ENCODE data around the gene FAM50A. TPM values are rescaled to one million over a fixed set of nuclear protein-coding genes. Genes with fewer than 3 reads are reported as not detected.

FAM50A gene
- total RNA-seq, 4 donors from 2014 or later = 15.9 to 27.3 (median 19.6) TPM

DNA sequence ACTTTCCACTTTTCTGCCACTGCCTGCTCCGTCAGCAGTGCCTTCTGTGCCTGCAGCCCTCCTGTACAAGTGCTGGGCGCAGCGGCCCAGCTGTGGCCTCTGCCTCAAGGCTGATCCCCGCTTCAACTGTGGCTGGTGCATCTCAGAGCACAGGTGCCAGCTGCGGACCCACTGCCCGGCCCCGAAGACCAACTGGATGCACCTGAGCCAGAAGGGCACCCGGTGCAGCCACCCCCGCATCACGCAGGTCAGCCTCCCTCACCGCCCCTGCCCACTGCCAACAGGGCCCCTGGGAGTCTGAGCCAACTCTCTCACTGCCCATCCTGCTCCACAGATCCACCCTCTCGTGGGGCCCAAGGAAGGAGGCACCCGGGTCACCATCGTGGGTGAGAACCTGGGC, 21.7 kb downstream of the FAM50A start:
- TF ChIP-seq POLR2A (IDR thresholded peaks at IDR 0.05) = no peak
- TF ChIP-seq, protein P1, sequence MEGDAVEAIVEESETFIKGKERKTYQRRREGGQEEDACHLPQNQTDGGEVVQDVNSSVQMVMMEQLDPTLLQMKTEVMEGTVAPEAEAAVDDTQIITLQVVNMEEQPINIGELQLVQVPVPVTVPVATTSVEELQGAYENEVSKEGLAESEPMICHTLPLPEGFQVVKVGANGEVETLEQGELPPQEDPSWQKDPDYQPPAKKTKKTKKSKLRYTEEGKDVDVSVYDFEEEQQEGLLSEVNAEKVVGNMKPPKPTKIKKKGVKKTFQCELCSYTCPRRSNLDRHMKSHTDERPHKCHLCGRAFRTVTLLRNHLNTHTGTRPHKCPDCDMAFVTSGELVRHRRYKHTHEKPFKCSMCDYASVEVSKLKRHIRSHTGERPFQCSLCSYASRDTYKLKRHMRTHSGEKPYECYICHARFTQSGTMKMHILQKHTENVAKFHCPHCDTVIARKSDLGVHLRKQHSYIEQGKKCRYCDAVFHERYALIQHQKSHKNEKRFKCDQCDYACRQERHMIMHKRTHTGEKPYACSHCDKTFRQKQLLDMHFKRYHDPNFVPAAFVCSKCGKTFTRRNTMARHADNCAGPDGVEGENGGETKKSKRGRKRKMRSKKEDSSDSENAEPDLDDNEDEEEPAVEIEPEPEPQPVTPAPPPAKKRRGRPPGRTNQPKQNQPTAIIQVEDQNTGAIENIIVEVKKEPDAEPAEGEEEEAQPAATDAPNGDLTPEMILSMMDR (IDR thresholded peaks at IDR 0.05) = no peak
- no CpG with 5 or more reads among the region's 14 CpGs for WGBS, 2 donors
- H3K9me3 ChIP-seq = no peaks in the 10 kb centered on the region
- intact Hi-C loops (cut with DNase I) = no loop called here
- DNase-seq = no peak
- peaks cover 0 to 78% (median 0%) of the 10 kb centered on the region in 3 donors for H3K36me3 ChIP-seq
- H3K4me3 ChIP-seq = no peak overlapping the region
- H3K27ac ChIP-seq = no peak overlapping the region
- H3K27me3 ChIP-seq = no peaks in the 10 kb centered on the region
- H3K4me1 ChIP-seq = peaks cover 0 to 2% (median 0%) of the 10 kb centered on the region in 3 donors

DNA sequence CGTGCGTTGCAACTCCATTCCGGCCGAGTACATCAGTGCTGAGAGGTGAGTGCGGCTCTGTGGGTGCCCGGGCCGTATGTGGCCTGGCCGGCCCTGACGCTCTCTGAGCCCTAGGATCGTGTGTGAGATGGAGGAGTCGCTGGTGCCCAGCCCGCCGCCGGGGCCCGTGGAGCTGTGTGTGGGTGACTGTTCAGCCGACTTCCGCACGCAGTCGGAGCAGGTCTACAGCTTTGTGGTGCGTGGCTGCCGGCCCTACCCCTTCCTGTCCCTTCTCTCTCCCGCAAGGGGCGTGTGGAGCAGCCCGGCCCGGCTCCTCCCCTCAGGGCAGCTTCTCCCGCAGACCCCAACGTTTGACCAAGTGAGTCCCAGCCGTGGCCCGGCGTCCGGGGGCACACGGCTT, 22.1 kb downstream of the FAM50A start:
- TF ChIP-seq POLR2A (IDR thresholded peaks at IDR 0.05) = no peak
- TF ChIP-seq, protein P1 (IDR thresholded peaks at IDR 0.05) = no peak
- Histone ChIP-seq H3K27me3 (no peaks in the 10 kb centered on the region), H3K9me3 (no peaks in the 10 kb centered on the region), H3K27ac (no peak overlapping the region), H3K4me1 (no peaks in the 10 kb centered on the region), H3K4me3 (no peak overlapping the region), H3K36me3 (peaks cover 0 to 83% (median 0%) of the 10 kb centered on the region in 3 donors)
- intact Hi-C loops (cut with DNase I) = no loop called here
- 92% methylated on average over 5 of the region's 32 CpGs; no CpG with 5 or more reads in 1 of the 2 donors for WGBS, 2 donors
- no peak for DNase-seq

DNA sequence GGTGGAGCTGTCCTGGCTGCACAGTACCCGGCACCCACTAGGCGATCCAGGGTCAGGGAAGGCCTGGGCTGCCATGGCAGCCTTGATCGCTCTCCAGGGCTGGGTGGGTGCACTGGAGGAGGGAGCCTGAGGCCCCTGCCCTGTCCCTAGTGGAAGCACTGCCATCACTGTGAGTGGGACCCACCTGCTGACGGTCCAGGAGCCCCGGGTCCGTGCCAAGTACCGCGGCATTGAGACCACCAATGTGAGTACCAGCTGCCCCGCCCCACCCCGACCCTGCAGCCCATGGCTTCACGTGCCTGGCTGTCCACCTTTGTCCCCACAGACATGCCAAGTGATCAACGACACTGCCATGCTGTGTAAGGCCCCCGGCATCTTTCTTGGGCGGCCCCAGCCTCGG, 23.0 kb downstream of the FAM50A start:
- no peak for DNase-seq
- Histone ChIP-seq H3K9me3 (no peaks in the 10 kb centered on the region), H3K4me3 (no peak overlapping the region), H3K4me1 (no peaks in the 10 kb centered on the region), H3K27me3 (no peaks in the 10 kb centered on the region), H3K27ac (no peak overlapping the region), H3K36me3 (peaks cover 0 to 88% (median 0%) of the 10 kb centered on the region in 3 donors)
- no CpG with 5 or more reads among the region's 15 CpGs for WGBS, 2 donors
- TF ChIP-seq, protein P1 (IDR thresholded peaks at IDR 0.05) = no peak
- no peak for TF ChIP-seq POLR2A (IDR thresholded peaks at IDR 0.05)
- intact Hi-C loops (cut with DNase I) = no loop called here

DNA sequence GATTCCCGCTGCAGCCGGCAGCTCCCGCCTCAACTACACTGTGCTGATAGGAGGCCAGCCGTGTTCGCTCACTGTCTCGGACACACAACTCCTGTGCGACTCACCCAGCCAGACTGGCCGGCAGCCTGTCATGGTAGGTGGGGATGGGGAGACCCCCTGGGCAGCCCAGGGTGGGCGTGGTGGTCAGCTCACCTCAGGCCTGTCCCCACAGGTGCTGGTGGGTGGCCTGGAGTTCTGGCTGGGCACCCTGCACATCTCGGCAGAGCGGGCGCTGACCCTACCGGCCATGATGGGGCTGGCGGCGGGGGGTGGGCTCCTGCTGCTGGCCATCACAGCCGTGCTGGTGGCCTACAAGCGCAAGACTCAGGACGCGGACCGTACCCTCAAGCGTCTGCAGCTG, 23.6 kb downstream of the FAM50A start:
- H3K9me3 ChIP-seq = no peaks in the 10 kb centered on the region
- TF ChIP-seq, protein P1 (IDR thresholded peaks at IDR 0.05) = no peak
- TF ChIP-seq POLR2A (IDR thresholded peaks at IDR 0.05) = no peak
- no peaks in the 10 kb centered on the region for H3K4me1 ChIP-seq
- no peak for DNase-seq
- 96% methylated on average over 4 of the region's 21 CpGs; no CpG with 5 or more reads in 1 of the 2 donors for WGBS, 2 donors
- peaks cover 0 to 88% (median 0%) of the 10 kb centered on the region in 3 donors for H3K36me3 ChIP-seq
- H3K27ac ChIP-seq = no peak overlapping the region
- intact Hi-C loops (cut with DNase I) = no loop called here
- no peak overlapping the region for H3K4me3 ChIP-seq
- no peaks in the 10 kb centered on the region for H3K27me3 ChIP-seq

DNA sequence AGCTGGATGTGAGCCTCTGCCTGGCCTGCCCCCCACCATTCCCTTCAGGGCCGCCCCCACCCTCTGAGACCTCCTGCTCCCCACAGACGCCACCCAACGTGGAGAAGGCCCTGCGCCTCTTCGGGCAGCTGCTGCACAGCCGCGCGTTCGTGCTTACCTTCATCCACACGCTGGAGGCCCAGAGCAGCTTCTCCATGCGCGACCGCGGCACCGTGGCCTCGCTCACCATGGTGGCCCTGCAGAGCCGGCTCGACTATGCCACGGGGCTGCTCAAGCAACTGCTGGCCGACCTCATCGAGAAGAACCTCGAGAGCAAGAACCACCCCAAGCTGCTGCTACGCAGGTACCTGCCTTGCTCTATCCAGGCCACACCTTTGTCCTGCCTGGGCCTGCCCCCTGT, 24.3 kb downstream of the FAM50A start:
- TF ChIP-seq, protein P1 (IDR thresholded peaks at IDR 0.05) = no peak
- no peak for TF ChIP-seq POLR2A (IDR thresholded peaks at IDR 0.05)
- Histone ChIP-seq H3K4me1 (no peaks in the 10 kb centered on the region), H3K9me3 (no peaks in the 10 kb centered on the region), H3K36me3 (peaks cover 0 to 83% (median 0%) of the 10 kb centered on the region in 3 donors), H3K4me3 (no peak overlapping the region), H3K27ac (no peak overlapping the region), H3K27me3 (no peaks in the 10 kb centered on the region)
- intact Hi-C loops (cut with DNase I) = no loop called here
- 95% methylated on average over 15 of the region's 23 CpGs; no CpG with 5 or more reads in 1 of the 2 donors for WGBS, 2 donors
- DNase-seq = no peak

Measured in esophagus squamous epithelium (tissue), 5 donors.